Measurements from ENCODE around the gene MICU1.

- TF ChIP-seq CTCF (optimal IDR thresholded peaks at IDR 0.05 in 1 of 3, IDR thresholded peaks at IDR 0.05 in 1 of 3, conservative IDR thresholded peaks at IDR 0.05 in 1 of 3; ENCODE audit: extremely low read depth in 1 of 3, insufficient read depth in 2 of 3, low read length in 3 of 3) (no peak), EZH2 (IDR thresholded peaks at IDR 0.05; ENCODE audit: low read length) (no peak)
Measured at GRCh38 chr10:72389014-72389413, 236.9 kb downstream of the MICU1 start.

Measured in keratinocyte (primary cell).